GM12878 (cell line): Measurements from ENCODE around the gene CNTNAP2. TPM values are rescaled to one million over a fixed set of nuclear protein-coding genes. Genes with fewer than 3 reads are reported as not detected.

Source experiments
- ATAC-seq: fragments of 200-7000 bp; cut with Tn5 transposase; 3 replicates; pipeline ENCODE4 v1.9.1; 2020; ENCODE audit warnings: mild to moderate bottlenecking, moderate library complexity
- BruUV-seq: library from RNA; stranded (reverse); fragments of 400-500 nt; replicated peaks from 2 replicates; lab custom pipeline; 2021; lab: Mats Ljungman, UMichigan
- CTCF ChIA-PET: fragments of 300-600 bp; sonication (Branson Sonifier 250); formaldehyde crosslinking; extraction: SDS; loops from one replicate; lab custom pipeline; 2021; ENCODE audit warnings: inconsistent platforms; lab: Yijun Ruan, JAX
- POLR2A ChIA-PET: fragments of 350-600 bp; formaldehyde crosslinking; extraction: SDS; loops from one replicate; lab custom pipeline; 2021; ENCODE audit warnings: inconsistent platforms; lab: Charles Lee
- RAD21 ChIA-PET: fragments of 300-600 bp; sonication (Branson Sonifier 250); formaldehyde crosslinking; loops from one replicate; lab custom pipeline; 2023; ENCODE audit warnings: antibody characterized with exemption; ENCODE audit not compliant: unreplicated experiment; lab: Charles Lee
- SMC1A ChIA-PET: fragments of 300-600 bp; sonication (Branson Sonifier 250); formaldehyde crosslinking; loops from one replicate; lab custom pipeline; 2023; ENCODE audit not compliant: unreplicated experiment, uncharacterized antibody; lab: Charles Lee
- DNase-seq: peaks from one replicate; pipeline ENCODE4 v3.0.0-alpha.2; 2011; ENCODE audit warnings: low read depth, low spot score
- FAIRE-seq: peaks from 3 replicates; lab custom pipeline; 2011; peaks lifted over from hg19 to GRCh38; lab: Jason Lieb, UNC
- H2AFZ ChIP-seq: 2 replicates; pipeline ENCODE4 v1.6.0; 2011; ENCODE audit warnings: low read depth, low read length, control low read depth; ENCODE audit not compliant: control insufficient read depth
- H3K27ac ChIP-seq: 2 replicates; pipeline ENCODE4 v1.5.1; 2011; ENCODE audit warnings: control low read depth; ENCODE audit not compliant: control insufficient read depth, insufficient read depth
- H3K27me3 ChIP-seq, 2 experiments: replicated peaks in 1 of 2; 2 replicates each; pipeline versions ENCODE4 v1.6.0 to v1.6.1; 2011; ENCODE audit warnings: low read length in 1 of 2; ENCODE audit not compliant: control insufficient read depth in 2 of 2, insufficient read depth in 2 of 2
- H3K36me3 ChIP-seq, 2 experiments: 2 replicates each; pipeline ENCODE4 v1.5.1; 2011; ENCODE audit warnings: low read length in 1 of 2; ENCODE audit not compliant: control insufficient read depth in 2 of 2, insufficient read depth in 2 of 2
- H3K4me1 ChIP-seq: 2 replicates; pipeline ENCODE4 v1.6.1; 2011; ENCODE audit warnings: mild to moderate bottlenecking, low read length, moderate library complexity, mixed read lengths; ENCODE audit not compliant: control insufficient read depth, insufficient read depth
- H3K4me2 ChIP-seq: 2 replicates; pipeline ENCODE4 v1.6.0; 2011; ENCODE audit warnings: control low read depth; ENCODE audit not compliant: control insufficient read depth, insufficient read depth
- H3K4me3 ChIP-seq: fragments of 200-600 bp; sonication (generic); 2 replicates; pipeline ENCODE4 v1.5.1; 2016
- H3K79me2 ChIP-seq: 2 replicates; pipeline ENCODE4 v1.6.0; 2011; ENCODE audit warnings: low read length; ENCODE audit not compliant: control insufficient read depth, insufficient read depth
- H3K9ac ChIP-seq: 2 replicates; pipeline ENCODE4 v1.8.0; 2011; ENCODE audit warnings: low read length, control low read depth, mixed read lengths; ENCODE audit not compliant: control insufficient read depth, insufficient read depth
- H3K9me3 ChIP-seq: replicated peaks from 3 replicates; pipeline ENCODE4 v1.5.1; 2011; ENCODE audit warnings: mild to moderate bottlenecking, low read length; ENCODE audit not compliant: control insufficient read depth, insufficient read depth
- H4K20me1 ChIP-seq: 2 replicates; pipeline ENCODE4 v1.6.0; 2011; ENCODE audit not compliant: control insufficient read depth, insufficient read depth
- ASH2L ChIP-seq: fragments of 300-600, 200-600 bp; sonication (generic); IDR thresholded peaks from 2 replicates; pipeline ENCODE4 v1.6.1; 2017; ENCODE audit warnings: low read depth, mild to moderate bottlenecking, borderline replicate concordance
- BHLHE40 ChIP-seq, 2 experiments: fragments of 450-650 bp in 1 of 2; IDR thresholded peaks; 2 replicates each; pipeline ENCODE4 v1.6.1; 2011 to 2017; ENCODE audit warnings: low read depth in 2 of 2, borderline replicate concordance in 1 of 2, improper control_type of control experiment in 1 of 2, low read length in 1 of 2, mild to moderate bottlenecking in 1 of 2
- CHD1 ChIP-seq: IDR thresholded peaks from 2 replicates; pipeline ENCODE4 v1.6.1; 2012; ENCODE audit warnings: low read depth, low read length, improper control_type of control experiment
- CREM ChIP-seq: IDR thresholded peaks from 2 replicates; pipeline ENCODE4 v1.6.1; 2014; ENCODE audit warnings: antibody characterized with exemption, low read depth
- E4F1 ChIP-seq: fragments of 450-650 bp; IDR thresholded peaks from 2 replicates; pipeline ENCODE4 v1.6.1; 2018; ENCODE audit warnings: borderline replicate concordance, mild to moderate bottlenecking; ENCODE audit not compliant: partially characterized antibody
- ETV6 ChIP-seq, 2 experiments: fragments of 450-650 bp in 1 of 2; IDR thresholded peaks in 1 of 2; conservative IDR thresholded peaks in 1 of 2; 2 replicates each; pipeline ENCODE4 v1.6.1; 2014; ENCODE audit warnings: antibody characterized with exemption in 1 of 2, borderline replicate concordance in 1 of 2, low read depth in 1 of 2, mild to moderate bottlenecking in 1 of 2, moderate library complexity in 1 of 2
- FOXK2 ChIP-seq: fragments of 450-650 bp; IDR thresholded peaks from 2 replicates; pipeline ENCODE4 v1.6.1; 2017; ENCODE audit warnings: mild to moderate bottlenecking, moderate library complexity
- IKZF2 ChIP-seq, 2 experiments: fragments of 450-650 bp; IDR thresholded peaks; 2 replicates each; pipeline ENCODE4 v1.6.1; 2017; ENCODE audit warnings: mild to moderate bottlenecking in 2 of 2, moderate library complexity in 2 of 2
- STAT1 ChIP-seq: fragments of 450-650 bp; conservative IDR thresholded peaks from 2 replicates; pipeline ENCODE4 v1.6.1; 2014; ENCODE audit warnings: antibody characterized with exemption, mild to moderate bottlenecking
- ZNF24 ChIP-seq: fragments of 450-650 bp; IDR thresholded peaks from 2 replicates; pipeline ENCODE4 v1.6.1; 2017; ENCODE audit warnings: antibody characterized with exemption, mild to moderate bottlenecking
- ZZZ3 ChIP-seq: IDR thresholded peaks from 2 replicates; pipeline ENCODE4 v1.6.1; 2011; ENCODE audit warnings: low read depth; ENCODE audit not compliant: control insufficient read depth, insufficient read length
- WGBS: methylation state at CpG from one replicate; pipeline ENCODE4 v1.1.6; 2016; ENCODE audit warnings: low lambda C conversion rate; ENCODE audit not compliant: insufficient replicate concordance, insufficient coverage; ENCODE audit errors: missing lambda C conversion rate; 5-methylcytosine and 5-hydroxymethylcytosine counted together
- in situ Hi-C: fragments of 300-500 bp; cut with MboI; formaldehyde crosslinking; loops from 9 replicates; pipeline ENCODE4 v1.14.3; 2018; ENCODE audit warnings: mixed read lengths
- intact Hi-C: fragments of 100-400 bp; cut with micrococcal nuclease; formaldehyde crosslinking; loops from one replicate; pipeline ENCODE4 v1.14.2; 2022; ENCODE audit not compliant: unreplicated experiment
- polyA plus RNA-seq, 11 experiments: library from polyadenylated mRNA; depleted of rRNA in 4 of 11; unstranded in 6 of 11; stranded (reverse) in 5 of 11; fragments of >200 nt; fragmentation: Nextera tagmentation in 4 of 11; fragmentation: Illumina TruSeq in 1 of 11; extraction: Ambion mirVana in 4 of 11; extraction: Trizol in 1 of 11; gene quantifications; 1 replicate in 1 of 11; 2 replicates in 10 of 11; pipeline versions ENCODE4 v1.2.1 to v1.2.3, GENCODE V29; 2011 to 2016; ENCODE audit warnings: inconsistent platforms in 2 of 11, missing spikeins in 2 of 11, low read depth in 1 of 11
- total RNA-seq, 4 experiments: library from RNA; depleted of rRNA in 3 of 4; stranded (reverse); fragments of >200 nt in 3 of 4; fragmentation: Illumina TruSeq in 1 of 4; extraction: Trizol in 1 of 4; gene quantifications; 2 replicates each; pipeline versions ENCODE4 v1.2.1 to v1.2.3, GENCODE V29; 2013 to 2021
- TF ChIP-seq, protein P1 (sequence below): fragments of 450-650 bp; IDR thresholded peaks from 2 replicates; pipeline ENCODE4 v1.6.1; 2016; ENCODE audit warnings: mild to moderate bottlenecking, moderate library complexity, borderline replicate concordance
- TF ChIP-seq, protein P2 (sequence below): fragments of 450-650 bp; IDR thresholded peaks from 2 replicates; pipeline ENCODE4 v1.6.1; 2017; ENCODE audit warnings: mild to moderate bottlenecking, low read depth, inconsistent platforms; ENCODE audit not compliant: poor library complexity, severe bottlenecking

CNTNAP2 gene
- total and polyA plus RNA-seq, 10 of the 15 experiments (the other 5 are each of a cell fraction or from before 2014, with no cell fraction given) = 0.03 to 0.08 (median 0.03) TPM; not detected in 7

DNA sequence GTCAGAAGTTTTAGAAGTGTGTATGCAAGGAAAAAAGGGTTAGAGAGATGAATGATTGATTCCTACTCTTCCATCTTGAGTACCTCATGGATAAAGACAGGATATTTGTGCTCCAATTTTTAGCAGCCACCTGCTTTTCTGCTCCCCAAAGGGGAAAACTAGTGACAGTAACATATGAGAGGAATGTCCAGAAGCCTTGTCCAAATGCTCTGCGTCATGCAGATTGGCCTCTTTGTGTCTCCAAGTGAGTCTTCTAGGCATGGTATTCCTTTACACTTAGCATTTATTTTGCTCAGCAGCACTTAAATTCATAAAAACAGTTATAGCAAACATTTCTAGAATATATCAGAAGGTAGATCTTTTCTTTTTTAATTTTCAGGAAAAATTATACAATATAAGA is 306.8 kb downstream of the CNTNAP2 start:
- ChIA-PET RAD21 (no interaction called here), CTCF (no interaction called here), SMC1A (no interaction called here), POLR2A (no interaction called here)
- Histone ChIP-seq H3K36me3 (no peaks in the 10 kb centered on the region), H4K20me1 (no peaks in the 10 kb centered on the region), H3K4me3 (no peak overlapping the region), H3K79me2 (no peaks in the 10 kb centered on the region), H3K9ac (no peak overlapping the region), H3K4me2 (no peak overlapping the region), H2AFZ (no peak overlapping the region), H3K9me3 (no peaks in the 10 kb centered on the region), H3K4me1 (no peaks in the 10 kb centered on the region), H3K27ac (no peak overlapping the region), H3K27me3 (no peaks in the 10 kb centered on the region)
- no TSS peak for BruUV-seq
- FAIRE-seq (no peak), ATAC-seq (no peak), DNase-seq (no peak)
- TF ChIP-seq ETV6 (conservative IDR thresholded peaks at IDR 0.05 in 1 of 2, IDR thresholded peaks at IDR 0.05 in 1 of 2; ENCODE audit: borderline replicate concordance in 1 of 2, low read depth in 1 of 2) = no peak
- TF ChIP-seq FOXK2 = no peak
- no peak for TF ChIP-seq STAT1
- TF ChIP-seq IKZF2 (IDR thresholded peaks at IDR 0.05) = no peak
- no peak for TF ChIP-seq E4F1
- TF ChIP-seq CREM = no peak
- no peak for TF ChIP-seq ASH2L
- TF ChIP-seq, protein P1, sequence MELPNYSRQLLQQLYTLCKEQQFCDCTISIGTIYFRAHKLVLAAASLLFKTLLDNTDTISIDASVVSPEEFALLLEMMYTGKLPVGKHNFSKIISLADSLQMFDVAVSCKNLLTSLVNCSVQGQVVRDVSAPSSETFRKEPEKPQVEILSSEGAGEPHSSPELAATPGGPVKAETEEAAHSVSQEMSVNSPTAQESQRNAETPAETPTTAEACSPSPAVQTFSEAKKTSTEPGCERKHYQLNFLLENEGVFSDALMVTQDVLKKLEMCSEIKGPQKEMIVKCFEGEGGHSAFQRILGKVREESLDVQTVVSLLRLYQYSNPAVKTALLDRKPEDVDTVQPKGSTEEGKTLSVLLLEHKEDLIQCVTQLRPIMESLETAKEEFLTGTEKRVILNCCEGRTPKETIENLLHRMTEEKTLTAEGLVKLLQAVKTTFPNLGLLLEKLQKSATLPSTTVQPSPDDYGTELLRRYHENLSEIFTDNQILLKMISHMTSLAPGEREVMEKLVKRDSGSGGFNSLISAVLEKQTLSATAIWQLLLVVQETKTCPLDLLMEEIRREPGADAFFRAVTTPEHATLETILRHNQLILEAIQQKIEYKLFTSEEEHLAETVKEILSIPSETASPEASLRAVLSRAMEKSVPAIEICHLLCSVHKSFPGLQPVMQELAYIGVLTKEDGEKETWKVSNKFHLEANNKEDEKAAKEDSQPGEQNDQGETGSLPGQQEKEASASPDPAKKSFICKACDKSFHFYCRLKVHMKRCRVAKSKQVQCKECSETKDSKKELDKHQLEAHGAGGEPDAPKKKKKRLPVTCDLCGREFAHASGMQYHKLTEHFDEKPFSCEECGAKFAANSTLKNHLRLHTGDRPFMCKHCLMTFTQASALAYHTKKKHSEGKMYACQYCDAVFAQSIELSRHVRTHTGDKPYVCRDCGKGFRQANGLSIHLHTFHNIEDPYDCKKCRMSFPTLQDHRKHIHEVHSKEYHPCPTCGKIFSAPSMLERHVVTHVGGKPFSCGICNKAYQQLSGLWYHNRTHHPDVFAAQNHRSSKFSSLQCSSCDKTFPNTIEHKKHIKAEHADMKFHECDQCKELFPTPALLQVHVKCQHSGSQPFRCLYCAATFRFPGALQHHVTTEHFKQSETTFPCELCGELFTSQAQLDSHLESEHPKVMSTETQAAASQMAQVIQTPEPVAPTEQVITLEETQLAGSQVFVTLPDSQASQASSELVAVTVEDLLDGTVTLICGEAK = no peak
- no peak for TF ChIP-seq BHLHE40 (IDR thresholded peaks at IDR 0.05; ENCODE audit: borderline replicate concordance in 1 of 2, low read depth in 2 of 2, low read length in 1 of 2)
- no peak for TF ChIP-seq CHD1
- no peak for TF ChIP-seq ZNF24
- TF ChIP-seq ZZZ3 = no peak
- TF ChIP-seq, protein P2, sequence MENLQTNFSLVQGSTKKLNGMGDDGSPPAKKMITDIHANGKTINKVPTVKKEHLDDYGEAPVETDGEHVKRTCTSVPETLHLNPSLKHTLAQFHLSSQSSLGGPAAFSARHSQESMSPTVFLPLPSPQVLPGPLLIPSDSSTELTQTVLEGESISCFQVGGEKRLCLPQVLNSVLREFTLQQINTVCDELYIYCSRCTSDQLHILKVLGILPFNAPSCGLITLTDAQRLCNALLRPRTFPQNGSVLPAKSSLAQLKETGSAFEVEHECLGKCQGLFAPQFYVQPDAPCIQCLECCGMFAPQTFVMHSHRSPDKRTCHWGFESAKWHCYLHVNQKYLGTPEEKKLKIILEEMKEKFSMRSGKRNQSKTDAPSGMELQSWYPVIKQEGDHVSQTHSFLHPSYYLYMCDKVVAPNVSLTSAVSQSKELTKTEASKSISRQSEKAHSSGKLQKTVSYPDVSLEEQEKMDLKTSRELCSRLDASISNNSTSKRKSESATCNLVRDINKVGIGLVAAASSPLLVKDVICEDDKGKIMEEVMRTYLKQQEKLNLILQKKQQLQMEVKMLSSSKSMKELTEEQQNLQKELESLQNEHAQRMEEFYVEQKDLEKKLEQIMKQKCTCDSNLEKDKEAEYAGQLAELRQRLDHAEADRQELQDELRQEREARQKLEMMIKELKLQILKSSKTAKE = no peak
- intact Hi-C loops (no loop called here), in situ Hi-C loops (no loop called here)
- 0% methylated on average over 1 of the region's 1 CpG for WGBS
